Psoas muscle (tissue), 8 donors: Measurements from ENCODE around the gene EFHC2. TPM values are rescaled to one million over a fixed set of nuclear protein-coding genes. Genes with fewer than 3 reads are reported as not detected.

Source experiments
- ATAC-seq, 4 donors: fragments of 200-7000 bp; cut with Tn5 transposase; one replicate each; pipeline ENCODE4 v1.9.1; 2020; ENCODE audit warnings: moderate library complexity in 3 of 4, mild to moderate bottlenecking in 2 of 4
- DNase-seq, 2 donors: peaks; one replicate each; pipeline ENCODE4 v3.0.0-alpha.2; 2020
- H3K27ac ChIP-seq: fragments of 200-600 bp; one replicate; pipeline ENCODE4 v1.8.0; 2022
- H3K27me3 ChIP-seq, 3 donors: fragments of 200-600 bp in 1 of 3; one replicate each; pipeline versions ENCODE4 v1.6.1 to v1.8.0; 2013 to 2022; ENCODE audit warnings: low read length in 2 of 3, mild to moderate bottlenecking in 2 of 3, moderate library complexity in 1 of 3; ENCODE audit not compliant: insufficient read depth in 3 of 3
- H3K36me3 ChIP-seq, 2 donors: fragments of 200-600 bp in 1 of 2; one replicate each; pipeline versions ENCODE4 v1.6.1 to v1.8.0; 2013 to 2022; ENCODE audit warnings: low read depth in 1 of 2, mild to moderate bottlenecking in 1 of 2, moderate library complexity in 1 of 2; ENCODE audit not compliant: insufficient read depth in 1 of 2
- H3K4me1 ChIP-seq: fragments of 200-600 bp; one replicate; pipeline ENCODE4 v1.8.0; 2022
- H3K4me3 ChIP-seq: fragments of 200-600 bp; one replicate; pipeline ENCODE4 v1.8.0; 2022; ENCODE audit warnings: mild to moderate bottlenecking
- H3K9me3 ChIP-seq: fragments of 200-600 bp; one replicate; pipeline ENCODE4 v1.8.0; 2022
- WGBS, 3 donors: extraction: QIAGEN DNeasy Blood & Tissue Kit; methylation state at CpG; one replicate each; pipeline versions ENCODE4 v1.1.6 to v1.1.7; 2013; 5-methylcytosine and 5-hydroxymethylcytosine counted together
- intact Hi-C, 2 donors: fragments of 100-400 bp; cut with DNase I; formaldehyde crosslinking; loops; one replicate each; pipeline versions ENCODE4 v1.11.0 to v1.14.2; 2022
- polyA plus RNA-seq, 3 donors: library from polyadenylated mRNA; stranded (reverse); fragments of 200-250 nt; gene quantifications; one replicate each; pipeline ENCODE4 v1.2.3, GENCODE V29; 2013
- total RNA-seq, 4 donors: library from RNA; stranded (reverse); fragmentation: NEBNext Ultra II Directional in 2 of 4; extraction: Animal tissue kit (Norgen Biotek cat#: 25700) in 2 of 4; gene quantifications; one replicate each; pipeline versions ENCODE4 v1.2.1 to v1.2.4, GENCODE V29; 2021 to 2023
- TF ChIP-seq, protein P1 (sequence below): fragments of 200-600 bp; IDR thresholded peaks from one replicate; pipeline ENCODE4 v1.8.0; 2022; ENCODE audit warnings: antibody characterized with exemption
- donor health status: healthy with polysubstance abuse.
- donor health status: DM: no; HTN: no; CAD: no; lungs with moderate emphysema.
- donor health status: Bipolar disorder and iron deficiency.
- donor health status: healthy.
- donor health status: DM: yes; HTN: yes; CAD: no.
- donor health status: DM: no; HTN: no; CAD: no.
- donor health status: DM: no; HTN: no; CAD: no.
- donor health status: DM: yes; HTN: yes; CAD: no.

The EFHC2 gene
- total and polyA plus RNA-seq, 7 donors, result 0.05 to 0.11 (median 0.08) TPM; not detected in 4

DNA sequence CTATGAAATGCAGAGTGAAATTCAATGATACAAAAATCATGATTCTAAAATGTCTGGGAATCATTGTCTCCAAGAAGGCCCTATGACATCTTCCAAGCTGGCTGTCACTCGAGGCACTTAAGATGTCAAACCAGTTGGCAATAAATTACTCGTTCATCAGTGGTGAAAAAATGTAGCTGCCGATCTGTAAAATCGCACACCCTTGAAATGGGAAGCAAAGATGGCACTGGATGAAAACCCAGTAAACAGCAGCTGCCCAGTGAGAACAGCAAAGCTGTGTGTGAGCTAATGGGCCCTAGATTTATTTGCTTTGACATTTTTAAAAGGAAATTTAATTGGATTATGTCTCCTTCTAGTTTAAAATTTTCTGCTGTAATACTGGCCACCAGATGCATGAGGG lies 188.3 kb downstream of the EFHC2 start:
- H3K4me3 ChIP-seq, result no peak overlapping the region
- 19 to 40% (median 38%) methylated on average over 4 of the region's 4 CpGs for WGBS, 3 donors

DNA sequence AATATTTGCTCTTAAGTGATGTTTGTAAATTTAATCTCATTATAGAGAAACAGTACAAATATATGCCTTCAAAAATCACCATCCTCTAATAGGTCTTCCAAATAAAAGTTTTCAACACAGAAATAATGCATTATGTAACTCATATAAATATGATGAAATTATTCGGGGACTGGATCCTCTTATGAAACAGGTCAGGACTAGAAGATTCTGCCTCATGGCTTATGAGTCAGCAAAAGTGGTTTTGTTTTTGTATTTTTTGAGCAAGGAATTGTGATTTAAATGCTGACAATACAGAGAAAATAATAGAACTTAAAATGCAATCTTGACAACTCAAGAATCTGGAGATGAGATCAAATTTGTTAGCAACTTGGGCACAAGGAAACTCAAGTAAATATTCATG lies 190.6 kb downstream of the EFHC2 start:
- peaks cover 0 to 18% (median 0%) of the 10 kb centered on the region in 3 donors for H3K27me3 ChIP-seq
- intact Hi-C loops, result no loop called here
- no peak for ATAC-seq

More for the DNA sequence above, 188.3 kb downstream of the EFHC2 start:
- ATAC-seq (no peak), DNase-seq (no peak)
- Histone ChIP-seq H3K4me1 (no peaks in the 10 kb centered on the region), H3K36me3 (no peaks in the 10 kb centered on the region), H3K9me3 (no peaks in the 10 kb centered on the region), H3K27me3 (peaks cover 0 to 19% (median 0%) of the 10 kb centered on the region in 3 donors), H3K27ac (no peak overlapping the region)
- TF ChIP-seq, protein P1, sequence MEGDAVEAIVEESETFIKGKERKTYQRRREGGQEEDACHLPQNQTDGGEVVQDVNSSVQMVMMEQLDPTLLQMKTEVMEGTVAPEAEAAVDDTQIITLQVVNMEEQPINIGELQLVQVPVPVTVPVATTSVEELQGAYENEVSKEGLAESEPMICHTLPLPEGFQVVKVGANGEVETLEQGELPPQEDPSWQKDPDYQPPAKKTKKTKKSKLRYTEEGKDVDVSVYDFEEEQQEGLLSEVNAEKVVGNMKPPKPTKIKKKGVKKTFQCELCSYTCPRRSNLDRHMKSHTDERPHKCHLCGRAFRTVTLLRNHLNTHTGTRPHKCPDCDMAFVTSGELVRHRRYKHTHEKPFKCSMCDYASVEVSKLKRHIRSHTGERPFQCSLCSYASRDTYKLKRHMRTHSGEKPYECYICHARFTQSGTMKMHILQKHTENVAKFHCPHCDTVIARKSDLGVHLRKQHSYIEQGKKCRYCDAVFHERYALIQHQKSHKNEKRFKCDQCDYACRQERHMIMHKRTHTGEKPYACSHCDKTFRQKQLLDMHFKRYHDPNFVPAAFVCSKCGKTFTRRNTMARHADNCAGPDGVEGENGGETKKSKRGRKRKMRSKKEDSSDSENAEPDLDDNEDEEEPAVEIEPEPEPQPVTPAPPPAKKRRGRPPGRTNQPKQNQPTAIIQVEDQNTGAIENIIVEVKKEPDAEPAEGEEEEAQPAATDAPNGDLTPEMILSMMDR, result no peak
- intact Hi-C loops, result no loop called here

DNA sequence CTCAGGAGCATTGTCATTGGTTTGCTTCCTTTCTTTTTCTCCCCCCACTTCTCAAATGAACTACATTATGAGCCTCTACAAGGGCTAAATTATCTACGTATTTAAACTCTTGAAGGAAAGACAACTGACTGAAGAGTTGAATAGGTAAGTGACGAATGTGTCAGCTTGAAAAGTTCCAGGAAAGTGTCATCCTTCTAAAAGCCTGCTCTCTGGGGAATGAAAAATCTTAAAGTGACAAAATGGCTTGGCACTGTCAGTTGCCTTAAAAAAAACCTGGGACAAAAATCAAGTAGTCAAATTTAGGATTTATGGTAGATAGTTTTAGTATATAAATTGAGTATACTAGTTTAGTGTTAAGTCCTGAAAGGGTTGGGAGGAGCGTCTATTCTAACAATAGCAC lies 196.3 kb downstream of the EFHC2 start:
- ATAC-seq (no peak), DNase-seq (no peak)
- Histone ChIP-seq H3K4me3 (no peak overlapping the region), H3K27me3 (peaks cover 0 to 4% (median 0%) of the 10 kb centered on the region in 3 donors), H3K27ac (no peak overlapping the region), H3K9me3 (no peaks in the 10 kb centered on the region), H3K4me1 (no peaks in the 10 kb centered on the region), H3K36me3 (no peaks in the 10 kb centered on the region)
- 48 to 82% (median 73%) methylated on average over 3 of the region's 3 CpGs for WGBS, 3 donors
- intact Hi-C loops, result no loop called here
- TF ChIP-seq, protein P1, result no peak

More for the DNA sequence above, 190.6 kb downstream of the EFHC2 start:
- Histone ChIP-seq H3K9me3 (no peaks in the 10 kb centered on the region), H3K36me3 (no peaks in the 10 kb centered on the region), H3K4me3 (no peak overlapping the region), H3K27ac (no peak overlapping the region), H3K4me1 (no peaks in the 10 kb centered on the region)
- 30 to 68% (median 57%) methylated on average over 1 of the region's 1 CpG for WGBS, 3 donors
- TF ChIP-seq, protein P1, result no peak
- DNase-seq, result no peak

DNA sequence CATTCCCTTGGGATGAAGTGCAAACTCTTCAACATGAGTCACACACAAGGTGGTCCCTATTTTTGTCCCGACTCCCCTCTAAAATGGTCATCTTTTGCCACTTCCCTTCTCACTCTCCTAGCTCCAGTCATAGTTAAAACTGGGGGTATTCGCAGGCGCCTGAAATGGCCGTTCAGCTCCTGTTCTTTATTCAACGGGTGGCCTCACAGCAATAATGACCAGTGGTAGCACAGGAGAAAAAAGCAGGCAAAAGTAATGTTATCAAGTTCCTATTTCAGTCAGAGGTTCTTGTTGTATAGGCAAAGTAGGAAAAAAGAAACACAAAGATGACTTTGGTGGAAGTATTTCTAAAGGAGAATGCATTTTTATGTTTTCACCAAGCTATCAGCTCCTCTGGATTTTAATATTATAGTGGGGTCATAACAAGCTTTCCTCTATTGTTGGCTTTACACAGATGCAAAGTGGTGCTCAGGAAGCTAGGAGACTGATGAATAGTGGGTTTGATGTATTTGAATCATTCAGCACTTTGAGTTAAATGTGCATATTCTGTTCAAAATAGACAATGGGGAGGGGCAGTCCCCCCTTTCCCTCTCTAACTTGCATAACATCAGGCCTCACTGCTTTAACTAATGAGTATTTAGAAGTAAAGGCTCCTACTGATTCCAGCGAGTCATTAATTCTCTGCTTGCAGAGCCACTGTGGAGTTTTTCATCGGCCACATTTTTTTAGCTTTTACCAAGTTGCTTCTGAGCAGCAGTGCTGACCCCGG lies 199.1 kb downstream of the EFHC2 start:
- ATAC-seq (no peak), DNase-seq (no peak)
- TF ChIP-seq, protein P1, result no peak
- H3K27ac ChIP-seq, result no peak overlapping the region
- H3K27me3 ChIP-seq, result no peaks in the 10 kb centered on the region
- WGBS, 3 donors, result 33 to 53% (median 50%) methylated on average over 8 of the region's 8 CpGs
- H3K9me3 ChIP-seq, result no peaks in the 10 kb centered on the region
- no peak overlapping the region for H3K4me3 ChIP-seq
- intact Hi-C loops, result no loop called here
- no peaks in the 10 kb centered on the region for H3K36me3 ChIP-seq
- no peaks in the 10 kb centered on the region for H3K4me1 ChIP-seq
